ENCODE data around the gene WDR6. TPM values are rescaled to one million over a fixed set of nuclear protein-coding genes. Genes with fewer than 3 reads are reported as not detected.

WDR6 gene
- total and polyA plus RNA-seq, 9 of the 15 experiments (the other 6 are each of a cell fraction or from before 2014, with no cell fraction given), result 8.9 to 90.6 (median 44.7) TPM

GRCh38 chr3:49028673-49029562 lies 21.7 kb downstream of the WDR6 start, which contains the start of gene IMPDH2 (continued):
- TF ChIP-seq ZBTB34 (CRISPR knock-in tag; IDR thresholded peaks at IDR 0.05) (no peak), AFF4 (CRISPR knock-in tag; IDR thresholded peaks at IDR 0.05) (peak; percentile 87), BRD4 (IDR thresholded peaks at IDR 0.05) (0 out of 2 replicates have a peak, but pooled peaks have one; percentile 47), GTF2F1 (IDR thresholded peaks at IDR 0.05; ENCODE audit: low read depth, low read length) (0 out of 2 replicates have a peak, but pooled peaks have one; percentile 84), NCOR1 (IDR thresholded peaks at IDR 0.05) (peak; percentile 35; the same call in 1 of the 2 replicates), RBM17 (IDR thresholded peaks at IDR 0.05; ENCODE audit: borderline replicate concordance, low read depth, low read length) (no peak), RBBP5 (IDR thresholded peaks at IDR 0.05; ENCODE audit: borderline replicate concordance, insufficient read depth, low read length, poor library complexity, severe bottlenecking) (peak; percentile 47), ZBTB33 (CRISPR knock-in tag; IDR thresholded peaks at IDR 0.05) (no peak; the same call in 1 of the 2 replicates), CBFA2T2 (conservative IDR thresholded peaks at IDR 0.05) (no peak), RAD21 (CRISPR knock-in tag; conservative IDR thresholded peaks at IDR 0.05 in 1 of 2, IDR thresholded peaks at IDR 0.05 in 1 of 2) (0 out of 4 replicates have a peak, but pooled peaks of 1 of the 2 experiments have one; percentile 2), SRF (CRISPR knock-in tag; IDR thresholded peaks at IDR 0.05) (peak in 1 of 2 experiments; percentile 35; a peak in 1 of 4 replicates), STAT5B (CRISPR knock-in tag; IDR thresholded peaks at IDR 0.05) (no peak), CTCFL (IDR thresholded peaks at IDR 0.05; ENCODE audit: borderline replicate concordance, insufficient read depth, low read depth, low read length, poor library complexity, severe bottlenecking) (peak; percentile 31), SOX6 (IDR thresholded peaks at IDR 0.05) (no peak), RB1 (IDR thresholded peaks at IDR 0.05; ENCODE audit: low read depth) (peak; percentile 82; the same call in 1 of the 2 replicates), CBX5 (IDR thresholded peaks at IDR 0.05; ENCODE audit: borderline replicate concordance, low read depth) (no peak), NR2F6 (CRISPR knock-in tag; IDR thresholded peaks at IDR 0.05) (no peak)
